H1 (cell line): ENCODE measurements around the gene AAGAB. TPM values are rescaled to one million over a fixed set of nuclear protein-coding genes. Genes with fewer than 3 reads are reported as not detected.

Experiments used
- CTCF ChIA-PET: fragments of 300-600 bp; sonication (Branson Sonifier 250); formaldehyde crosslinking; loops from one replicate; lab custom pipeline; 2021; ENCODE audit not compliant: partially characterized antibody; lab: Charles Lee
- POLR2A ChIA-PET: fragments of 300-600 bp; sonication (Branson Sonifier 250); formaldehyde crosslinking; loops from one replicate; lab custom pipeline; 2021; ENCODE audit warnings: inconsistent platforms; ENCODE audit not compliant: partially characterized antibody; lab: Charles Lee
- DNase-seq, 2 experiments: peaks; one replicate each; pipeline versions ENCODE4 v3.0.0 to v3.0.0-alpha.2; 2010 to 2022; ENCODE audit warnings: low spot score in 2 of 2, low read depth in 1 of 2, mixed read lengths in 1 of 2
- FAIRE-seq: peaks from 2 replicates; lab custom pipeline; 2011; peaks lifted over from hg19 to GRCh38; lab: Jason Lieb, UNC
- H2AFZ ChIP-seq: 2 replicates; pipeline ENCODE4 v1.8.1; 2012; ENCODE audit warnings: low read length, inconsistent platforms
- H2AK5ac ChIP-seq: 2 replicates; pipeline ENCODE4 v1.6.1; 2013; ENCODE audit warnings: low read depth, low read length
- H2BK120ac ChIP-seq: replicated peaks from 2 replicates; pipeline ENCODE3; 2013; ENCODE audit warnings: low read depth, low read length, inconsistent platforms
- H2BK12ac ChIP-seq: 2 replicates; pipeline ENCODE4 v1.6.1; 2013; ENCODE audit warnings: low read depth, low read length
- H2BK15ac ChIP-seq: 2 replicates; pipeline ENCODE4 v1.6.1; 2013; ENCODE audit warnings: low read length
- H2BK20ac ChIP-seq: 2 replicates; pipeline ENCODE4 v1.6.1; 2013; ENCODE audit warnings: low read length
- H2BK5ac ChIP-seq: 2 replicates; pipeline ENCODE4 v1.6.1; 2013; ENCODE audit warnings: low read depth, low read length
- H3K14ac ChIP-seq: 2 replicates; pipeline ENCODE4 v1.6.1; 2013; ENCODE audit warnings: inconsistent platforms; ENCODE audit not compliant: insufficient read length
- H3K18ac ChIP-seq: 2 replicates; pipeline ENCODE4 v1.6.1; 2013; ENCODE audit warnings: low read length; ENCODE audit errors: extremely low read depth
- H3K23ac ChIP-seq: 2 replicates; pipeline ENCODE4 v1.6.1; 2013; ENCODE audit warnings: inconsistent platforms; ENCODE audit not compliant: insufficient read length
- H3K23me2 ChIP-seq: 2 replicates; pipeline ENCODE4 v1.6.1; 2013; ENCODE audit warnings: low read depth, low read length
- H3K27ac ChIP-seq: 2 replicates; pipeline ENCODE4 v1.6.1; 2011; ENCODE audit warnings: low read depth, low read length, inconsistent platforms
- H3K27me3 ChIP-seq, 4 experiments: replicated peaks in 1 of 4; 1 replicate in 1 of 4; 2 replicates in 3 of 4; pipeline versions ENCODE4 v1.6.1 to v1.8.1; 2011 to 2013; ENCODE audit warnings: low read length in 3 of 4, mild to moderate bottlenecking in 3 of 4, inconsistent platforms in 2 of 4, mixed read lengths in 2 of 4, moderate library complexity in 1 of 4; ENCODE audit not compliant: control insufficient read depth in 3 of 4, insufficient read depth in 3 of 4; ENCODE audit errors: extremely low read depth in 1 of 4
- H3K36me3 ChIP-seq, 4 experiments: 2 replicates each; pipeline versions ENCODE4 v1.6.1 to v1.8.1; 2011 to 2013; ENCODE audit warnings: mild to moderate bottlenecking in 4 of 4, low read length in 3 of 4, moderate library complexity in 2 of 4, control low read depth in 1 of 4, inconsistent platforms in 1 of 4; ENCODE audit not compliant: insufficient read depth in 4 of 4, control insufficient read depth in 2 of 4
- H3K4ac ChIP-seq: replicated peaks from 2 replicates; pipeline ENCODE3; 2013; ENCODE audit warnings: low read length, low read depth, mixed read lengths, inconsistent platforms; ENCODE audit not compliant: insufficient read length
- H3K4me1 ChIP-seq, 4 experiments: replicated peaks in 1 of 4; 1 replicate in 1 of 4; 2 replicates in 3 of 4; pipeline versions ENCODE4 v1.6.1 to v1.8.1; 2011 to 2013; ENCODE audit warnings: low read length in 3 of 4, inconsistent platforms in 2 of 4, mixed read lengths in 1 of 4; ENCODE audit not compliant: insufficient read depth in 4 of 4, control insufficient read depth in 3 of 4
- H3K4me2 ChIP-seq, 2 experiments: 2 replicates each; pipeline versions ENCODE4 v1.6.1 to v1.8.1; 2011 to 2013; ENCODE audit warnings: low read depth in 2 of 2, low read length in 2 of 2, control low read depth in 1 of 2, inconsistent platforms in 1 of 2, mild to moderate bottlenecking in 1 of 2; ENCODE audit not compliant: insufficient read depth in 1 of 2
- H3K4me3 ChIP-seq, 4 experiments: fragments of 200-600, 300-600 bp in 1 of 4; sonication (generic), shearing (Covaris generic), sonication (Bioruptor Twin) in 1 of 4; 2 replicates each; pipeline versions ENCODE4 v1.5.1 to v1.8.1; 2011 to 2016; ENCODE audit warnings: low read length in 4 of 4, low read depth in 3 of 4, control low read depth in 2 of 4, inconsistent platforms in 2 of 4, mild to moderate bottlenecking in 2 of 4, mixed read lengths in 1 of 4, moderate library complexity in 1 of 4; ENCODE audit not compliant: insufficient read depth in 2 of 4; ENCODE audit errors: extremely low read depth in 1 of 4
- H3K56ac ChIP-seq: replicated peaks from 2 replicates; pipeline ENCODE3; 2013; ENCODE audit warnings: low read depth, mild to moderate bottlenecking, mixed read lengths, low read length, inconsistent platforms; ENCODE audit not compliant: insufficient read length
- H3K79me1 ChIP-seq: 2 replicates; pipeline ENCODE4 v1.6.1; 2013; ENCODE audit warnings: low read depth, low read length, control low read depth
- H3K79me2 ChIP-seq, 2 experiments: 2 replicates each; pipeline versions ENCODE4 v1.6.1 to v1.8.1; 2012 to 2013; ENCODE audit warnings: low read length in 2 of 2, mild to moderate bottlenecking in 2 of 2, inconsistent platforms in 1 of 2; ENCODE audit not compliant: insufficient read depth in 2 of 2, control insufficient read depth in 1 of 2
- H3K9ac ChIP-seq, 4 experiments: replicated peaks in 1 of 4; 1 replicate in 1 of 4; 2 replicates in 3 of 4; pipeline versions ENCODE4 v1.6.1 to v1.8.1; 2011 to 2013; ENCODE audit warnings: low read depth in 3 of 4, low read length in 3 of 4, control low read depth in 2 of 4, mild to moderate bottlenecking in 2 of 4, moderate library complexity in 2 of 4, inconsistent platforms in 1 of 4; ENCODE audit errors: extremely low read depth in 1 of 4
- H3K9me3 ChIP-seq, 2 experiments: 2 replicates each; pipeline versions ENCODE4 v1.6.1 to v1.8.1; 2012 to 2013; ENCODE audit warnings: mild to moderate bottlenecking in 2 of 2, moderate library complexity in 2 of 2, control low read depth in 1 of 2, inconsistent platforms in 1 of 2, low read depth in 1 of 2, low read length in 1 of 2, mixed read lengths in 1 of 2; ENCODE audit not compliant: insufficient read depth in 2 of 2
- H4K20me1 ChIP-seq, 2 experiments: replicated peaks in 1 of 2; 2 replicates each; pipeline versions ENCODE3 to v1.8.1; 2011 to 2013; ENCODE audit warnings: inconsistent platforms in 2 of 2, low read length in 2 of 2, mild to moderate bottlenecking in 1 of 2; ENCODE audit not compliant: insufficient read depth in 2 of 2, control insufficient read depth in 1 of 2
- H4K5ac ChIP-seq: 2 replicates; pipeline ENCODE4 v1.6.1; 2013; ENCODE audit warnings: low read length, low read depth, mixed read lengths, inconsistent platforms; ENCODE audit not compliant: insufficient read length
- H4K8ac ChIP-seq: 2 replicates; pipeline ENCODE4 v1.8.0; 2013; ENCODE audit warnings: mild to moderate bottlenecking, moderate library complexity, low read length, inconsistent platforms; ENCODE audit not compliant: insufficient read depth; ENCODE audit errors: extremely low read depth
- H4K91ac ChIP-seq: replicated peaks from 2 replicates; pipeline ENCODE3; 2013; ENCODE audit warnings: low read length, mixed read lengths, inconsistent platforms; ENCODE audit not compliant: insufficient read length
- CREB1 ChIP-seq: IDR thresholded peaks from 2 replicates; pipeline ENCODE4 v1.6.1; 2012; ENCODE audit warnings: inconsistent platforms
- EP300 ChIP-seq, 2 experiments: IDR thresholded peaks; 1 replicate in 1 of 2; 2 replicates in 1 of 2; pipeline ENCODE4 v1.6.1; 2011 to 2012; ENCODE audit warnings: low read depth in 2 of 2, low read length in 2 of 2, mild to moderate bottlenecking in 2 of 2, borderline replicate concordance in 1 of 2, inconsistent platforms in 1 of 2, moderate library complexity in 1 of 2
- EZH2 ChIP-seq: fragments of 200-600 bp; sonication (generic); IDR thresholded peaks from 2 replicates; pipeline ENCODE4 v1.7.1; 2012; ENCODE audit warnings: low read depth, mild to moderate bottlenecking, moderate library complexity, low read length, inconsistent platforms; ENCODE audit not compliant: severe bottlenecking
- FOSL1 ChIP-seq: IDR thresholded peaks from 2 replicates; pipeline ENCODE4 v1.6.1; 2011; ENCODE audit warnings: mild to moderate bottlenecking, low read depth, low read length, moderate library complexity; ENCODE audit not compliant: insufficient read depth
- GABPA ChIP-seq: IDR thresholded peaks from 2 replicates; pipeline ENCODE4 v1.6.1; 2011; ENCODE audit warnings: mild to moderate bottlenecking, low read length, moderate library complexity, borderline replicate concordance; ENCODE audit not compliant: insufficient read depth
- POLR2A ChIP-seq, 2 experiments: IDR thresholded peaks; 1 replicate in 1 of 2; 2 replicates in 1 of 2; pipeline ENCODE4 v1.6.1; 2011; ENCODE audit warnings: low read depth in 2 of 2, low read length in 2 of 2, mild to moderate bottlenecking in 2 of 2; ENCODE audit errors: control extremely low read depth in 1 of 2
- SRF ChIP-seq: IDR thresholded peaks from 2 replicates; pipeline ENCODE4 v1.6.1; 2011; ENCODE audit warnings: mild to moderate bottlenecking, low read depth, low read length, moderate library complexity
- polyA plus RNA-seq, 7 experiments: library from polyadenylated mRNA; depleted of rRNA in 3 of 7; stranded (reverse) in 5 of 7; unstranded in 2 of 7; fragments of >200 nt in 5 of 7; fragments of 200-250 nt in 2 of 7; gene quantifications; 1 replicate in 5 of 7; 2 replicates in 1 of 7; 4 replicates in 1 of 7; pipeline versions ENCODE4 v1.2.1 to v1.2.3, GENCODE V29; 2011 to 2013; ENCODE audit warnings: missing spikeins in 2 of 7, mixed read lengths in 2 of 7
- total RNA-seq: library from RNA; stranded (reverse); fragmentation: NEBNext Ultra II Directional; extraction: Animal tissue kit (Norgen Biotek cat#: 25700); gene quantifications from 2 replicates; pipeline ENCODE4 v1.2.1, GENCODE V29; 2021

Gene AAGAB
- total and polyA plus RNA-seq, 2 of the 8 experiments (the other 6 are each of a cell fraction or from before 2014, with no cell fraction given): 20.1 to 45.9 TPM

DNA sequence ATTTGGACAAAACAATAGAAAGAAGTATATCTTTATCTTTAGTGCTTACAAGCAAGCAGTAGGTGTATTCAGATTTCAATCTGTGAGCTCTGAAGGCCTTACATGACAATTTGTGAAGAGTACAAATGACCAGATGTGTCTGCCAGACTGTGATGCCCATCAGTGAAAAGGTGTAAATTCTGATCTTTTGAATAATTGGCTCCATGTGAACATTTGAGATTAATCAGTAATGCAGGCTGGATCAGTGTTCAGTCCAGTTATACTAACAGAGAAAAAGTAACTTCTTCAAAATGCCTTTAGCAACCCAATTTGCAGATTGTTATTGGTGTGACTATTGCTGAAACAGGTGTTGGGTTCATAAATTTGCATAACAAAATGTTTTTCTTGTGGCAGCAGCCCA, 5.3 kb upstream of the AAGAB start:
- H2BK120ac ChIP-seq: no peak overlapping the region
- TF ChIP-seq POLR2A (IDR thresholded peaks at IDR 0.05; ENCODE audit: control extremely low read depth in 1 of 2, low read depth in 2 of 2, low read length in 2 of 2) (no peak), GABPA (no peak), EZH2 (no peak), EP300 (IDR thresholded peaks at IDR 0.05; ENCODE audit: borderline replicate concordance in 1 of 2, low read depth in 2 of 2, low read length in 2 of 2) (no peak), FOSL1 (no peak), SRF (no peak), CREB1 (no peak)
- TF ChIP-seq, all 59 proteins: peak for 0
- H2AK5ac ChIP-seq: no peak overlapping the region
- no peak overlapping the region for H3K18ac ChIP-seq
- H2AFZ ChIP-seq: no peak overlapping the region
- H2BK20ac ChIP-seq: no peak overlapping the region
- H3K56ac ChIP-seq: no peak overlapping the region
- H4K91ac ChIP-seq: no peak overlapping the region
- no peaks in the 10 kb centered on the region for H3K4me1 ChIP-seq
- H2BK15ac ChIP-seq: no peak overlapping the region
- no peak overlapping the region for H3K9ac ChIP-seq
- H3K27me3 ChIP-seq: no peaks in the 10 kb centered on the region
- no peak overlapping the region for H3K4me2 ChIP-seq
- CTCF ChIA-PET: interaction anchor here (0.8 kb wide), 1 partner anchor 313 kb away, joined by 3 read pairs; no protein-coding TSS in a partner anchor
- no peaks in the 10 kb centered on the region for H3K9me3 ChIP-seq
- no peak for DNase-seq
- H3K23me2 ChIP-seq: no peaks in the 10 kb centered on the region
- H3K4ac ChIP-seq: no peak overlapping the region
- no peak overlapping the region for H2BK12ac ChIP-seq
- no peak for FAIRE-seq
- no peak overlapping the region for H2BK5ac ChIP-seq
- no peak overlapping the region for H3K4me3 ChIP-seq
- H4K5ac ChIP-seq: no peak overlapping the region
- POLR2A ChIA-PET: no interaction called here
- no peaks in the 10 kb centered on the region for H3K36me3 ChIP-seq
- no peak overlapping the region for H3K23ac ChIP-seq
- no peak overlapping the region for H3K14ac ChIP-seq
- no peaks in the 10 kb centered on the region for H3K79me2 ChIP-seq
- H3K27ac ChIP-seq: no peak overlapping the region
- H4K20me1 ChIP-seq: no peaks in the 10 kb centered on the region
- H4K8ac ChIP-seq: no peak overlapping the region
- H3K79me1 ChIP-seq: no peaks in the 10 kb centered on the region
